ENCODE data around the gene IGF1.

IGF1 gene

DNA sequence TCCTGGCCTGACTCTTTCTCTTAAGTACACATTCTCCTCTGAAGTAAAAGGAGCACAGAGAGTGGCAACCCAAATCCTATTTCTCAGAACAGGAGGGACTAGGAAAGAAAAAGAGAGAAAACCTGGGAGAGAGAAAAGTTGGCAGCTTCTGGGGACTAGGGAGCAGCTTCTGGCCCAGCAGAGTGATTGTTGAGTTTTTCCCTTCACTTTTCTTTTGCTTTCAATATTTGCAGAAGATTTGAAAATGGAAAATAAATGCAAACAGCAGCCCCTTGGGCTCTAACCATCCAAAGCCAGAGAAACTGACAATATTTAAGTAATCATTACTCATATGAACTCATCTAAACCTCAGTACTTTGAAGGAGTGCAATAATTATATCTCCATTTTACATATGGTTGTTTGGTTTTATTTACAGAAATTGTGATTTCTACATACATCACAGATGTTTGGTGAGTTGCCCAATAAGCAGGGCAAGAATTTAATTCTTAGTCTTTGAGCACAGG lies 28.8 kb upstream of the IGF1 start:
- no peak for TF ChIP-seq EP300 (IDR thresholded peaks at IDR 0.05; ENCODE audit: borderline replicate concordance)

DNA sequence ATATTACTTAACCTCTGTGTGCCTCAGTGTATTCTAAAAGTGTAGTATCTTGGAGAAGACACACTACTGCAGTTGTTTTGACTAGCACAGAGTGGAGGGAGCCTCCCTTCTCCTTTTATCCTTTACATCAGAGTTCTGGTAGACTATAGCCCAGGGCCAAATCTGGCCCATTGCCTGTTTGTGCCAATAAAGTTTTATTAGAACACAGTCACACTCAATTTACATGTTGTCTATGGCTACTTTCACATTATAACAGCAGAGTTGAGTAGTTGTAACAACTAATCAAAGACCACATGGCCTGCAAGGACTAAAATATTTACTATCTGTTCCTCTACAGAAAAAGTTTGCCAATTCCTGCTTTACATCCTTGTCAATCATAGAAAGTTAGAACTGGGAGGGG lies 27.7 kb upstream of the IGF1 start:
- TF ChIP-seq, protein P1, sequence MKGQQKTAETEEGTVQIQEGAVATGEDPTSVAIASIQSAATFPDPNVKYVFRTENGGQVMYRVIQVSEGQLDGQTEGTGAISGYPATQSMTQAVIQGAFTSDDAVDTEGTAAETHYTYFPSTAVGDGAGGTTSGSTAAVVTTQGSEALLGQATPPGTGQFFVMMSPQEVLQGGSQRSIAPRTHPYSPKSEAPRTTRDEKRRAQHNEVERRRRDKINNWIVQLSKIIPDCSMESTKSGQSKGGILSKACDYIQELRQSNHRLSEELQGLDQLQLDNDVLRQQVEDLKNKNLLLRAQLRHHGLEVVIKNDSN (IDR thresholded peaks at IDR 0.05) = no peak
- no peak for TF ChIP-seq TCF12 (IDR thresholded peaks at IDR 0.05; ENCODE audit: low read depth)
- TF ChIP-seq CREB1 (IDR thresholded peaks at IDR 0.05; ENCODE audit: low read depth) = no peak
- no peak for TF ChIP-seq FOXM1 (IDR thresholded peaks at IDR 0.05; ENCODE audit: borderline replicate concordance, low read depth)
- no peak for TF ChIP-seq ZBTB7A (IDR thresholded peaks at IDR 0.05; ENCODE audit: low read depth)
- no peak for TF ChIP-seq RAD21 (IDR thresholded peaks at IDR 0.05; ENCODE audit: low read depth)
- no peak for TF ChIP-seq TAF1 (IDR thresholded peaks at IDR 0.05; ENCODE audit: low read depth)
- no peak for TF ChIP-seq TEAD4 (IDR thresholded peaks at IDR 0.05)
- no peak for TF ChIP-seq EGR1 (IDR thresholded peaks at IDR 0.05)
- TF ChIP-seq, protein P2, sequence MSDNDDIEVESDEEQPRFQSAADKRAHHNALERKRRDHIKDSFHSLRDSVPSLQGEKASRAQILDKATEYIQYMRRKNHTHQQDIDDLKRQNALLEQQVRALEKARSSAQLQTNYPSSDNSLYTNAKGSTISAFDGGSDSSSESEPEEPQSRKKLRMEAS (IDR thresholded peaks at IDR 0.05) = no peak
- no peak for TF ChIP-seq EP300 (IDR thresholded peaks at IDR 0.05; ENCODE audit: borderline replicate concordance)
- no peak for TF ChIP-seq NFIC (IDR thresholded peaks at IDR 0.05)
- TF ChIP-seq YY1 (IDR thresholded peaks at IDR 0.05; ENCODE audit: low read depth) = no peak
- TF ChIP-seq, protein P3, sequence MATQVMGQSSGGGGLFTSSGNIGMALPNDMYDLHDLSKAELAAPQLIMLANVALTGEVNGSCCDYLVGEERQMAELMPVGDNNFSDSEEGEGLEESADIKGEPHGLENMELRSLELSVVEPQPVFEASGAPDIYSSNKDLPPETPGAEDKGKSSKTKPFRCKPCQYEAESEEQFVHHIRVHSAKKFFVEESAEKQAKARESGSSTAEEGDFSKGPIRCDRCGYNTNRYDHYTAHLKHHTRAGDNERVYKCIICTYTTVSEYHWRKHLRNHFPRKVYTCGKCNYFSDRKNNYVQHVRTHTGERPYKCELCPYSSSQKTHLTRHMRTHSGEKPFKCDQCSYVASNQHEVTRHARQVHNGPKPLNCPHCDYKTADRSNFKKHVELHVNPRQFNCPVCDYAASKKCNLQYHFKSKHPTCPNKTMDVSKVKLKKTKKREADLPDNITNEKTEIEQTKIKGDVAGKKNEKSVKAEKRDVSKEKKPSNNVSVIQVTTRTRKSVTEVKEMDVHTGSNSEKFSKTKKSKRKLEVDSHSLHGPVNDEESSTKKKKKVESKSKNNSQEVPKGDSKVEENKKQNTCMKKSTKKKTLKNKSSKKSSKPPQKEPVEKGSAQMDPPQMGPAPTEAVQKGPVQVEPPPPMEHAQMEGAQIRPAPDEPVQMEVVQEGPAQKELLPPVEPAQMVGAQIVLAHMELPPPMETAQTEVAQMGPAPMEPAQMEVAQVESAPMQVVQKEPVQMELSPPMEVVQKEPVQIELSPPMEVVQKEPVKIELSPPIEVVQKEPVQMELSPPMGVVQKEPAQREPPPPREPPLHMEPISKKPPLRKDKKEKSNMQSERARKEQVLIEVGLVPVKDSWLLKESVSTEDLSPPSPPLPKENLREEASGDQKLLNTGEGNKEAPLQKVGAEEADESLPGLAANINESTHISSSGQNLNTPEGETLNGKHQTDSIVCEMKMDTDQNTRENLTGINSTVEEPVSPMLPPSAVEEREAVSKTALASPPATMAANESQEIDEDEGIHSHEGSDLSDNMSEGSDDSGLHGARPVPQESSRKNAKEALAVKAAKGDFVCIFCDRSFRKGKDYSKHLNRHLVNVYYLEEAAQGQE (IDR thresholded peaks at IDR 0.05; ENCODE audit: low read depth) = no peak

DNA sequence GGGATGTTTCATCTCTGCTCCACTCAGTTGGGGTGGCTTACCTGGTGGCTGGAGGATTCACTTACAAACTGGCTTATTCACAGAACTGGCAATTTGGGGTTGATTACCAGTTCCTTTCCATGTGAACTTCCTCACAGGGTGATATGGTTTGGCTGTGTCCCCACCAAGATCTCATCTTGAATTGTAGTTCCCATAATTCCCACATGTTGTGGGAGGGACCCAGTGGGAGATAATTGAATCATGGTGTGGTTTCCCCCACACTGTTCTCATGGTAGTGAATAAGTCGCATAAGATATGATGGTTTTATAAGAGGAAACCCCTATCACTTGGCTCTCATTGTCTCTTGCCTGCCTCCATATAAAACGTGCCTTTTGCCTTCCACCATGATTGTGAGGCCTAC lies 26.9 kb upstream of the IGF1 start:
- TF ChIP-seq, protein P2 (IDR thresholded peaks at IDR 0.05) = no peak
- TF ChIP-seq ZBTB7A (IDR thresholded peaks at IDR 0.05; ENCODE audit: low read depth) = no peak
- TF ChIP-seq, protein P3 (IDR thresholded peaks at IDR 0.05; ENCODE audit: low read depth) = no peak
- TF ChIP-seq EP300 (IDR thresholded peaks at IDR 0.05; ENCODE audit: borderline replicate concordance) = no peak
- no peak for TF ChIP-seq TCF12 (IDR thresholded peaks at IDR 0.05; ENCODE audit: low read depth)
- no peak for TF ChIP-seq EGR1 (IDR thresholded peaks at IDR 0.05)
- TF ChIP-seq CEBPB (IDR thresholded peaks at IDR 0.05) = no peak
- TF ChIP-seq TAF1 (IDR thresholded peaks at IDR 0.05; ENCODE audit: low read depth) = no peak
- TF ChIP-seq TEAD4 (IDR thresholded peaks at IDR 0.05) = no peak
- no peak for TF ChIP-seq FOXM1 (IDR thresholded peaks at IDR 0.05; ENCODE audit: borderline replicate concordance, low read depth)
- TF ChIP-seq NFIC (IDR thresholded peaks at IDR 0.05) = no peak
- TF ChIP-seq, protein P1 (IDR thresholded peaks at IDR 0.05) = no peak
- TF ChIP-seq RAD21 (IDR thresholded peaks at IDR 0.05; ENCODE audit: low read depth) = no peak
- TF ChIP-seq YY1 (IDR thresholded peaks at IDR 0.05; ENCODE audit: low read depth) = no peak
- no peak for TF ChIP-seq CREB1 (IDR thresholded peaks at IDR 0.05; ENCODE audit: low read depth)

DNA sequence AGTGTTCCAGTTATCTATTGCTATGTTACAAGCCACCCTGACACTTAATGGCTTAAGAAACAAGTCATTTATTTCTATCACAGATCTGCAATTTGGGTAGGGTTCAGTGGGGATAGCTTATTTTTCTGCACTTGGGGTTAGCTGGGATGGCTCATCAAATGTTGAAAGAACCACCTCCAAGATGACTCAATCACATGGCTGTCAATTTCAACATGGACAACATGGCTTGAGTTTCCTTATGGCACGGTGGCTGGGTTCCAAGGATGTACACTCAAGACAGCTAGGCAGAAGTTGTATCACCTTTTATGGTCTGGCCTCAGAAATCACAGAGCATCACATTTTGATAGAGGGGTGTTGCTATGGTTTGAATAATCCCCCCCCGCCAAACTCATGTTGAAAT lies 24.5 kb upstream of the IGF1 start:
- TF ChIP-seq FOXM1 (IDR thresholded peaks at IDR 0.05; ENCODE audit: borderline replicate concordance, low read depth) = no peak
- TF ChIP-seq ZBTB7A (IDR thresholded peaks at IDR 0.05; ENCODE audit: low read depth) = no peak
- TF ChIP-seq NFIC (IDR thresholded peaks at IDR 0.05) = no peak
- TF ChIP-seq YY1 (IDR thresholded peaks at IDR 0.05; ENCODE audit: low read depth) = no peak
- no peak for TF ChIP-seq TEAD4 (IDR thresholded peaks at IDR 0.05)

DNA sequence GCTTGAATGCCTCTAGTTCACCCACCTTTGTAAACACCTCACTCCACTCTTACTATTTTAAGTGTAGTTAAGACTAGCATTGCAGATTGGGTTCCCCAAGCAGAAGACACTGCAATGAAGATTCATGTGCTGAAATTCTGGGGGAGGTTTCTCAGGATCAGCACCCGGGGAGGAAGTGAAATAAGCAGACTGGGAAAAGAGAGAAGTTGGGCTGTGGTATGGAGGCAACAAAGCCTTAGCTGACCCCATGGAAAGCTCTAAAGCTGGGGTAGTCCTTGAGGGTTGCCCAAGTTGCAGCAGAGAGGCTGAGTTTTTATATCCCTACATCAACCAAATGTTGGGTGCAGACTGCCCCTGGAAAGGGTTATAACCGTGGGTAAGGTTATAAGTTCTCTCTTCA lies 23.9 kb upstream of the IGF1 start:
- TF ChIP-seq TAF1 (IDR thresholded peaks at IDR 0.05; ENCODE audit: low read depth) (no peak), CREB1 (IDR thresholded peaks at IDR 0.05; ENCODE audit: low read depth) (no peak), NFIC (IDR thresholded peaks at IDR 0.05) (no peak), TEAD4 (IDR thresholded peaks at IDR 0.05) (no peak), TCF12 (IDR thresholded peaks at IDR 0.05; ENCODE audit: low read depth) (no peak), FOXM1 (IDR thresholded peaks at IDR 0.05; ENCODE audit: borderline replicate concordance, low read depth) (no peak), RAD21 (IDR thresholded peaks at IDR 0.05; ENCODE audit: low read depth) (no peak), EP300 (IDR thresholded peaks at IDR 0.05; ENCODE audit: borderline replicate concordance) (no peak), ZBTB7A (IDR thresholded peaks at IDR 0.05; ENCODE audit: low read depth) (no peak), EGR1 (IDR thresholded peaks at IDR 0.05) (no peak), CEBPB (IDR thresholded peaks at IDR 0.05) (no peak), YY1 (IDR thresholded peaks at IDR 0.05; ENCODE audit: low read depth) (no peak)
- TF ChIP-seq, protein P1 (IDR thresholded peaks at IDR 0.05) = no peak
- TF ChIP-seq, protein P2 (IDR thresholded peaks at IDR 0.05) = no peak
- TF ChIP-seq, protein P3 (IDR thresholded peaks at IDR 0.05; ENCODE audit: low read depth) = no peak

Data from Ishikawa (cell line).